ENCODE data around the gene MGAT3.

Gene MGAT3

GRCh38 chr22:39453765-39454378 lies 2.9 kb upstream of the MGAT3 start:
- DNase-seq, result no peak

GRCh38 chr22:39454385-39454871 lies 2.4 kb upstream of the MGAT3 start:
- DNase-seq, result no peak

- no peak for DNase-seq
Observed at GRCh38 chr22:39457198-39457555, 365 bp downstream of the MGAT3 start.

- no peak for DNase-seq
Observed at GRCh38 chr22:39457556-39458443, 988 bp downstream of the MGAT3 start.

- no peak for DNase-seq
Observed at GRCh38 chr22:39458444-39459083, 1.8 kb downstream of the MGAT3 start.

- no peak for DNase-seq
Observed at GRCh38 chr22:39459681-39460080, 2.9 kb downstream of the MGAT3 start.

- no peak for DNase-seq
Observed at GRCh38 chr22:39462443-39463221, 5.8 kb downstream of the MGAT3 start.

- no peak for DNase-seq
Observed at GRCh38 chr22:39463277-39463676, 6.5 kb downstream of the MGAT3 start.

- DNase-seq, result no peak
Observed at GRCh38 chr22:39463931-39464390, 7.1 kb downstream of the MGAT3 start.

GRCh38 chr22:39466228-39467006 lies 9.6 kb downstream of the MGAT3 start:
- no peak for DNase-seq

GRCh38 chr22:39467390-39467895 lies 10.6 kb downstream of the MGAT3 start:
- no peak for DNase-seq

- no peak for DNase-seq
Observed at GRCh38 chr22:39468487-39469325, 11.9 kb downstream of the MGAT3 start.

GRCh38 chr22:39469326-39469680 lies 12.5 kb downstream of the MGAT3 start:
- DNase-seq, result no peak

- DNase-seq, result no peak
Observed at GRCh38 chr22:39469681-39470450, 13.1 kb downstream of the MGAT3 start.

GRCh38 chr22:39470451-39471291 lies 13.9 kb downstream of the MGAT3 start:
- no peak for DNase-seq

- DNase-seq, result no peak
Observed at GRCh38 chr22:39471381-39472141, 14.7 kb downstream of the MGAT3 start.

- DNase-seq, result no peak
Observed at GRCh38 chr22:39472570-39473556, 16.1 kb downstream of the MGAT3 start.
